Neutrophil (primary cell): ENCODE data around the gene VWA3A.
"Not testable (repeated sequence)": the region's sequence is repeated elsewhere in the genome, so short reads cannot be mapped to it uniquely, and the experiment has no call there.

Experiments used
- H3K27ac ChIP-seq: fragments of 200-600 bp; sonication (generic); 2 replicates; pipeline ENCODE4 v1.5.1; 2016; ENCODE audit warnings: mild to moderate bottlenecking, moderate library complexity
- H3K27me3 ChIP-seq: fragments of 200-600 bp; sonication (generic); 2 replicates; pipeline ENCODE4 v1.6.0; 2016; ENCODE audit warnings: mild to moderate bottlenecking
- H3K36me3 ChIP-seq: fragments of 200-600 bp; sonication (generic); 2 replicates; pipeline ENCODE4 v1.5.1; 2017
- H3K4me1 ChIP-seq, 2 experiments: fragments of 200-600 bp in 1 of 2; sonication (generic) in 1 of 2; 1 replicate in 1 of 2; 2 replicates in 1 of 2; pipeline versions ENCODE4 v1.5.1 to v1.6.1; 2013 to 2016; ENCODE audit warnings: low read depth in 1 of 2, low read length in 1 of 2, mild to moderate bottlenecking in 1 of 2, moderate library complexity in 1 of 2; ENCODE audit not compliant: control insufficient read depth in 1 of 2, insufficient read depth in 1 of 2
- H3K4me3 ChIP-seq, 2 experiments: fragments of 200-600 bp in 1 of 2; sonication (generic) in 1 of 2; 1 replicate in 1 of 2; 2 replicates in 1 of 2; pipeline ENCODE4 v1.5.1; 2013 to 2016; ENCODE audit warnings: low read depth in 1 of 2, low read length in 1 of 2, mild to moderate bottlenecking in 1 of 2, moderate library complexity in 1 of 2
- H3K9me3 ChIP-seq: fragments of 200-600 bp; sonication (generic); 2 replicates; pipeline ENCODE4 v1.5.1; 2016
- TF ChIP-seq, protein P1 (sequence below): fragments of 200-600 bp; sonication (generic); IDR thresholded peaks from 2 replicates; pipeline ENCODE4 v1.5.1; 2016; ENCODE audit warnings: antibody characterized with exemption

VWA3A gene

DNA sequence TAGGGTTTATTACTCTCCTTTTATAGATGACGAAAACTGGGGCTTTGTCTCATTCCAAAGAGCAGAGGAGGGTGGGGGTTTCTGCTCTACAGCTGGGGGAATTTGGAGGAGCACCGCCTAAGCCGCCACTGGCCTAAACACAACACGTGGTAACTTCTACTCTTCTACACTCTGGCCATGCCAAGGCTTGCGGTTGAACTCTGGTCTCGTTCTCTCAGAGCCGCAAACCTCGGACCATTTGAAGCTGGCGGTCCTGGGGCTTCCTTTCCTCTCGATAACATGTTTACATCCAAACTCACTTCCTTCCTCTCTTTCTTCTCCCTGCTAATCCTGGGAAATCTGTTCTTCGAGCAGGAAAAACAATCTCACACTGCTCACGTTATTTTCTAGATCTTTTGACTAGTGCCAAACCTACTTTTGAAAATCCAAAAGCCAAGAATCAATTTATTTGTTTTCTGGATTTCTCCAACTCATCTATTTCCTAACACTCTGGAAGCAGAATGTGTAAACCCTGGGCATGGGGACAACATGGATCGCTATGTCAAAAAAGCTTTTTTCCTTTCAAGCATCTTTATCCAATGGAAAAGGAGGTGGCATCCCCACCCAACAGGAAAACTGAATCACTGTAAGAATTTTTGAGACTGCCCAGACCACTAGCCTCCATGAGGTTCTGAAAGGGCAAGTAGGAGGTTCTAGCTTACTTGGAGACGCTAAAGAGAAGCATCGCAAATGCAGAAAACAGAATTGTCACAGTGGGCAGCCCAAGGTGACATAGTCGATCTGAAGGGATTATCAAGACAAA lies 100.1 kb downstream of the VWA3A start:
- TF ChIP-seq, protein P1, sequence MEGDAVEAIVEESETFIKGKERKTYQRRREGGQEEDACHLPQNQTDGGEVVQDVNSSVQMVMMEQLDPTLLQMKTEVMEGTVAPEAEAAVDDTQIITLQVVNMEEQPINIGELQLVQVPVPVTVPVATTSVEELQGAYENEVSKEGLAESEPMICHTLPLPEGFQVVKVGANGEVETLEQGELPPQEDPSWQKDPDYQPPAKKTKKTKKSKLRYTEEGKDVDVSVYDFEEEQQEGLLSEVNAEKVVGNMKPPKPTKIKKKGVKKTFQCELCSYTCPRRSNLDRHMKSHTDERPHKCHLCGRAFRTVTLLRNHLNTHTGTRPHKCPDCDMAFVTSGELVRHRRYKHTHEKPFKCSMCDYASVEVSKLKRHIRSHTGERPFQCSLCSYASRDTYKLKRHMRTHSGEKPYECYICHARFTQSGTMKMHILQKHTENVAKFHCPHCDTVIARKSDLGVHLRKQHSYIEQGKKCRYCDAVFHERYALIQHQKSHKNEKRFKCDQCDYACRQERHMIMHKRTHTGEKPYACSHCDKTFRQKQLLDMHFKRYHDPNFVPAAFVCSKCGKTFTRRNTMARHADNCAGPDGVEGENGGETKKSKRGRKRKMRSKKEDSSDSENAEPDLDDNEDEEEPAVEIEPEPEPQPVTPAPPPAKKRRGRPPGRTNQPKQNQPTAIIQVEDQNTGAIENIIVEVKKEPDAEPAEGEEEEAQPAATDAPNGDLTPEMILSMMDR, result no peak
- peaks cover 46 to 47% of the 10 kb centered on the region in 2 experiments for H3K4me1 ChIP-seq
- H3K27me3 ChIP-seq, result no peaks in the 10 kb centered on the region
- no peaks in the 10 kb centered on the region for H3K9me3 ChIP-seq
- no peaks in the 10 kb centered on the region for H3K36me3 ChIP-seq
- peak overlapping the region in 1 of 2 experiments; percentile 90 for H3K4me3 ChIP-seq
- peak overlapping the region; percentile 94 for H3K27ac ChIP-seq

DNA sequence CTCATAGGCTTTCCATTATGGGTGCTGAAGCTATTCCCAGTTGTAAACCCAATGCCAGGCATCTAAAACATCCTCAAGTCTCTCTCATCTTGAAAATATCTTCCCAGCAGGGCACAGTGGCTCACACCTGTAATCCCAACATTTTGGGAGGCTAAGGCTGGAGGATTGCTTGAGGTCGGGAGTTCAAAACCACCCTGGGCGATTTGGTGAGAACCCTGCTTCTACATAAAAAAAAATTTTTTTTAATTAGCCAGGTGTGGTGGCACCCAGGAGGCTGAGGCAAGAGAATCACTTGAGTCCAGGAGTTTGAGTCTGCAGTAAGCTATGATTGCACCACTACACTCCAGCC lies 100.7 kb downstream of the VWA3A start:
- H3K27ac ChIP-seq, result no peak overlapping the region
- H3K4me1 ChIP-seq, result peaks cover 46 to 47% of the 10 kb centered on the region in 2 experiments
- no peaks in the 10 kb centered on the region for H3K36me3 ChIP-seq
- no peaks in the 10 kb centered on the region for H3K9me3 ChIP-seq
- TF ChIP-seq, protein P1, result no peak
- no peak overlapping the region for H3K4me3 ChIP-seq
- H3K27me3 ChIP-seq, result no peaks in the 10 kb centered on the region

GRCh38 chr16:22194707-22195444 lies 102.5 kb downstream of the VWA3A start:
- Histone ChIP-seq H3K27ac (peak overlapping the region; percentile 67), H3K27me3 (no peaks in the 10 kb centered on the region), H3K4me1 (peaks cover 33 to 35% of the 10 kb centered on the region in 2 experiments), H3K9me3 (no peaks in the 10 kb centered on the region), H3K4me3 (peak overlapping the region; percentile 66 to 72), H3K36me3 (no peaks in the 10 kb centered on the region)
- TF ChIP-seq, protein P1, result no peak

- Histone ChIP-seq H3K4me1 (peaks cover 31% of the 10 kb centered on the region in 2 experiments), H3K9me3 (no peaks in the 10 kb centered on the region), H3K4me3 (peak overlapping the region; percentile 66 to 72), H3K27me3 (no peaks in the 10 kb centered on the region), H3K27ac (peak overlapping the region; percentile 67), H3K36me3 (no peaks in the 10 kb centered on the region)
- TF ChIP-seq, protein P1, result no peak
Observed at GRCh38 chr16:22195445-22195694, 103.0 kb downstream of the VWA3A start.

DNA sequence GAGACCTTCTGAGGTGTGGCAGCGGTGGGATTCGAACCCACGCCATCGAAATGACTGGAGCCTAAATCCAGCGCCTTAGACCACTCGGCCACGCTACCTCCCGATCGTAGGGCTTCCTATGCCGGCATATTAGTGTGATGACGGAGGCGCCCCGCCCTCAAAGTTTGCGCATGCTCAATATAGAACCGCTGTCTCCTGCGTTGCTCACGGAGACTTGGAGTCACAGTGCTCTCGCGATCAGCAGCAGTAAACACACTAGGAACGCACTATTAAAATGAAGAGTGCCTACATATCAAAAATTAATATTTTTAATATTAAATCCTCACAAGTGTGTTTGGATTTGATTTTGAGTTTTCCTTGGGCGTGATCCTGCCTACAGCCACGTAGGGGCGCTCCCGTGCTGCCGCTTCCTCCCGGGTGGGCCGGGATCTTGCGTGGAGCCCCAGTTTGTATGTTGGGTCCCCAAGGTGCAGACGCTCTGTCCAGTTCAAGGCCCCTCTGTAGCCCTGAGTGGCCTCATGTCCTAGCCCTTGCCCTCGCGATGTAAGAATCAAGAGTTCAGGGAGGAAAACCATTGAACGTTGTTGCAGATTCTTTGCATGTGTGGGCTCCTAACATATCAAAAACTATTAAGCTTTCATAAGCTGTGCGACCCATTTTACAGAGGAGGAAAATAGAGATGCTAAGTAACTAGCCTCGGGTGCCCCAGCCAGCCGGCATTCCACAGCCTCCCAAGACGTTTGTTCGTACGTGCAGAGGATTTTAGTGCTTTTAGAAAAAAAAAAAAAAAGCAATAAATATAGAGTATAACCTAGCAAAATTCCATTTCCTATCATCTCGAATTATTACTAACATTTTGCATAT lies 103.6 kb downstream of the VWA3A start:
- Histone ChIP-seq H3K4me3 (peak overlapping the region; percentile 66 to 72), H3K4me1 (peaks cover 31% of the 10 kb centered on the region in 2 experiments), H3K27ac (peak overlapping the region; percentile 67), H3K27me3 (no peaks in the 10 kb centered on the region), H3K9me3 (no peaks in the 10 kb centered on the region), H3K36me3 (no peaks in the 10 kb centered on the region)
- TF ChIP-seq, protein P1, result peak; percentile 78

GRCh38 chr16:22196559-22197168 lies 104.3 kb downstream of the VWA3A start:
- not testable (repeated sequence) for H3K9me3 ChIP-seq, H3K27ac ChIP-seq, H3K36me3 ChIP-seq, H3K27me3 ChIP-seq
- Histone ChIP-seq H3K4me3 (peak overlapping the region; percentile 66 to 72), H3K4me1 (peaks cover 28% of the 10 kb centered on the region in 2 experiments)
